ENCODE measurements around the gene ANKRD12.

DNA sequence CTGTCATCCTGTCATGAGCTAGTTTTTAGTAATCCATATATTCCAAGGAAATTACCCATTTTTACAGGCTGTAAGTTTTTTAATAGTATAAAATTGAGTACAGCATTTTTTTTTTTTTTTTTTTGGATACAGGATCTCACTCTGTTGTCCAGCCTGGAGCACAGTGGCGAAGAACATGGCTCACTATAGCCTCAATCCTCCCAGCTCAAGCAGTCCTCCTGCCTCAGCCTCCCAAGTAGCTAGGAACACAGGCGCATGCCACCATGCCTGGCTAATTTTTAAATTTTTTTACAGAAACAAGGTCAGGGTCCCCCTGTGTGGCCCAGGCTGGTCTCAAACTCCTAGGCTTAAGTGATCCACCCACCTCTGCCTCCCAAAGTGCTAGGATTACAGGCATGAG, 56.5 kb downstream of the ANKRD12 start:
- TF ChIP-seq POLR2AphosphoS5 (IDR thresholded peaks at IDR 0.05; ENCODE audit: low read depth) (no peak), CREB1 (CRISPR knock-in tag; IDR thresholded peaks at IDR 0.05; ENCODE audit: low read depth) (no peak), NANOG (IDR thresholded peaks at IDR 0.05; ENCODE audit: borderline replicate concordance) (no peak), EZH2 (IDR thresholded peaks at IDR 0.05; ENCODE audit: low read depth, unreplicated experiment) (no peak), ZNF114 (CRISPR knock-in tag; IDR thresholded peaks at IDR 0.05) (no peak), ZNF331 (CRISPR knock-in tag; IDR thresholded peaks at IDR 0.05; ENCODE audit: low read depth) (no peak), EZH2phosphoT487 (IDR thresholded peaks at IDR 0.05; ENCODE audit: unreplicated experiment) (no peak), JUNB (IDR thresholded peaks at IDR 0.05; ENCODE audit: unreplicated experiment) (no peak)
- TF ChIP-seq, protein P1, sequence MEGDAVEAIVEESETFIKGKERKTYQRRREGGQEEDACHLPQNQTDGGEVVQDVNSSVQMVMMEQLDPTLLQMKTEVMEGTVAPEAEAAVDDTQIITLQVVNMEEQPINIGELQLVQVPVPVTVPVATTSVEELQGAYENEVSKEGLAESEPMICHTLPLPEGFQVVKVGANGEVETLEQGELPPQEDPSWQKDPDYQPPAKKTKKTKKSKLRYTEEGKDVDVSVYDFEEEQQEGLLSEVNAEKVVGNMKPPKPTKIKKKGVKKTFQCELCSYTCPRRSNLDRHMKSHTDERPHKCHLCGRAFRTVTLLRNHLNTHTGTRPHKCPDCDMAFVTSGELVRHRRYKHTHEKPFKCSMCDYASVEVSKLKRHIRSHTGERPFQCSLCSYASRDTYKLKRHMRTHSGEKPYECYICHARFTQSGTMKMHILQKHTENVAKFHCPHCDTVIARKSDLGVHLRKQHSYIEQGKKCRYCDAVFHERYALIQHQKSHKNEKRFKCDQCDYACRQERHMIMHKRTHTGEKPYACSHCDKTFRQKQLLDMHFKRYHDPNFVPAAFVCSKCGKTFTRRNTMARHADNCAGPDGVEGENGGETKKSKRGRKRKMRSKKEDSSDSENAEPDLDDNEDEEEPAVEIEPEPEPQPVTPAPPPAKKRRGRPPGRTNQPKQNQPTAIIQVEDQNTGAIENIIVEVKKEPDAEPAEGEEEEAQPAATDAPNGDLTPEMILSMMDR (conservative IDR thresholded peaks at IDR 0.05; ENCODE audit: low read depth in 2 of 2): no peak
- TF ChIP-seq, protein P2, sequence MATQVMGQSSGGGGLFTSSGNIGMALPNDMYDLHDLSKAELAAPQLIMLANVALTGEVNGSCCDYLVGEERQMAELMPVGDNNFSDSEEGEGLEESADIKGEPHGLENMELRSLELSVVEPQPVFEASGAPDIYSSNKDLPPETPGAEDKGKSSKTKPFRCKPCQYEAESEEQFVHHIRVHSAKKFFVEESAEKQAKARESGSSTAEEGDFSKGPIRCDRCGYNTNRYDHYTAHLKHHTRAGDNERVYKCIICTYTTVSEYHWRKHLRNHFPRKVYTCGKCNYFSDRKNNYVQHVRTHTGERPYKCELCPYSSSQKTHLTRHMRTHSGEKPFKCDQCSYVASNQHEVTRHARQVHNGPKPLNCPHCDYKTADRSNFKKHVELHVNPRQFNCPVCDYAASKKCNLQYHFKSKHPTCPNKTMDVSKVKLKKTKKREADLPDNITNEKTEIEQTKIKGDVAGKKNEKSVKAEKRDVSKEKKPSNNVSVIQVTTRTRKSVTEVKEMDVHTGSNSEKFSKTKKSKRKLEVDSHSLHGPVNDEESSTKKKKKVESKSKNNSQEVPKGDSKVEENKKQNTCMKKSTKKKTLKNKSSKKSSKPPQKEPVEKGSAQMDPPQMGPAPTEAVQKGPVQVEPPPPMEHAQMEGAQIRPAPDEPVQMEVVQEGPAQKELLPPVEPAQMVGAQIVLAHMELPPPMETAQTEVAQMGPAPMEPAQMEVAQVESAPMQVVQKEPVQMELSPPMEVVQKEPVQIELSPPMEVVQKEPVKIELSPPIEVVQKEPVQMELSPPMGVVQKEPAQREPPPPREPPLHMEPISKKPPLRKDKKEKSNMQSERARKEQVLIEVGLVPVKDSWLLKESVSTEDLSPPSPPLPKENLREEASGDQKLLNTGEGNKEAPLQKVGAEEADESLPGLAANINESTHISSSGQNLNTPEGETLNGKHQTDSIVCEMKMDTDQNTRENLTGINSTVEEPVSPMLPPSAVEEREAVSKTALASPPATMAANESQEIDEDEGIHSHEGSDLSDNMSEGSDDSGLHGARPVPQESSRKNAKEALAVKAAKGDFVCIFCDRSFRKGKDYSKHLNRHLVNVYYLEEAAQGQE (IDR thresholded peaks at IDR 0.05; ENCODE audit: unreplicated experiment): no peak
- TF ChIP-seq, protein P3, sequence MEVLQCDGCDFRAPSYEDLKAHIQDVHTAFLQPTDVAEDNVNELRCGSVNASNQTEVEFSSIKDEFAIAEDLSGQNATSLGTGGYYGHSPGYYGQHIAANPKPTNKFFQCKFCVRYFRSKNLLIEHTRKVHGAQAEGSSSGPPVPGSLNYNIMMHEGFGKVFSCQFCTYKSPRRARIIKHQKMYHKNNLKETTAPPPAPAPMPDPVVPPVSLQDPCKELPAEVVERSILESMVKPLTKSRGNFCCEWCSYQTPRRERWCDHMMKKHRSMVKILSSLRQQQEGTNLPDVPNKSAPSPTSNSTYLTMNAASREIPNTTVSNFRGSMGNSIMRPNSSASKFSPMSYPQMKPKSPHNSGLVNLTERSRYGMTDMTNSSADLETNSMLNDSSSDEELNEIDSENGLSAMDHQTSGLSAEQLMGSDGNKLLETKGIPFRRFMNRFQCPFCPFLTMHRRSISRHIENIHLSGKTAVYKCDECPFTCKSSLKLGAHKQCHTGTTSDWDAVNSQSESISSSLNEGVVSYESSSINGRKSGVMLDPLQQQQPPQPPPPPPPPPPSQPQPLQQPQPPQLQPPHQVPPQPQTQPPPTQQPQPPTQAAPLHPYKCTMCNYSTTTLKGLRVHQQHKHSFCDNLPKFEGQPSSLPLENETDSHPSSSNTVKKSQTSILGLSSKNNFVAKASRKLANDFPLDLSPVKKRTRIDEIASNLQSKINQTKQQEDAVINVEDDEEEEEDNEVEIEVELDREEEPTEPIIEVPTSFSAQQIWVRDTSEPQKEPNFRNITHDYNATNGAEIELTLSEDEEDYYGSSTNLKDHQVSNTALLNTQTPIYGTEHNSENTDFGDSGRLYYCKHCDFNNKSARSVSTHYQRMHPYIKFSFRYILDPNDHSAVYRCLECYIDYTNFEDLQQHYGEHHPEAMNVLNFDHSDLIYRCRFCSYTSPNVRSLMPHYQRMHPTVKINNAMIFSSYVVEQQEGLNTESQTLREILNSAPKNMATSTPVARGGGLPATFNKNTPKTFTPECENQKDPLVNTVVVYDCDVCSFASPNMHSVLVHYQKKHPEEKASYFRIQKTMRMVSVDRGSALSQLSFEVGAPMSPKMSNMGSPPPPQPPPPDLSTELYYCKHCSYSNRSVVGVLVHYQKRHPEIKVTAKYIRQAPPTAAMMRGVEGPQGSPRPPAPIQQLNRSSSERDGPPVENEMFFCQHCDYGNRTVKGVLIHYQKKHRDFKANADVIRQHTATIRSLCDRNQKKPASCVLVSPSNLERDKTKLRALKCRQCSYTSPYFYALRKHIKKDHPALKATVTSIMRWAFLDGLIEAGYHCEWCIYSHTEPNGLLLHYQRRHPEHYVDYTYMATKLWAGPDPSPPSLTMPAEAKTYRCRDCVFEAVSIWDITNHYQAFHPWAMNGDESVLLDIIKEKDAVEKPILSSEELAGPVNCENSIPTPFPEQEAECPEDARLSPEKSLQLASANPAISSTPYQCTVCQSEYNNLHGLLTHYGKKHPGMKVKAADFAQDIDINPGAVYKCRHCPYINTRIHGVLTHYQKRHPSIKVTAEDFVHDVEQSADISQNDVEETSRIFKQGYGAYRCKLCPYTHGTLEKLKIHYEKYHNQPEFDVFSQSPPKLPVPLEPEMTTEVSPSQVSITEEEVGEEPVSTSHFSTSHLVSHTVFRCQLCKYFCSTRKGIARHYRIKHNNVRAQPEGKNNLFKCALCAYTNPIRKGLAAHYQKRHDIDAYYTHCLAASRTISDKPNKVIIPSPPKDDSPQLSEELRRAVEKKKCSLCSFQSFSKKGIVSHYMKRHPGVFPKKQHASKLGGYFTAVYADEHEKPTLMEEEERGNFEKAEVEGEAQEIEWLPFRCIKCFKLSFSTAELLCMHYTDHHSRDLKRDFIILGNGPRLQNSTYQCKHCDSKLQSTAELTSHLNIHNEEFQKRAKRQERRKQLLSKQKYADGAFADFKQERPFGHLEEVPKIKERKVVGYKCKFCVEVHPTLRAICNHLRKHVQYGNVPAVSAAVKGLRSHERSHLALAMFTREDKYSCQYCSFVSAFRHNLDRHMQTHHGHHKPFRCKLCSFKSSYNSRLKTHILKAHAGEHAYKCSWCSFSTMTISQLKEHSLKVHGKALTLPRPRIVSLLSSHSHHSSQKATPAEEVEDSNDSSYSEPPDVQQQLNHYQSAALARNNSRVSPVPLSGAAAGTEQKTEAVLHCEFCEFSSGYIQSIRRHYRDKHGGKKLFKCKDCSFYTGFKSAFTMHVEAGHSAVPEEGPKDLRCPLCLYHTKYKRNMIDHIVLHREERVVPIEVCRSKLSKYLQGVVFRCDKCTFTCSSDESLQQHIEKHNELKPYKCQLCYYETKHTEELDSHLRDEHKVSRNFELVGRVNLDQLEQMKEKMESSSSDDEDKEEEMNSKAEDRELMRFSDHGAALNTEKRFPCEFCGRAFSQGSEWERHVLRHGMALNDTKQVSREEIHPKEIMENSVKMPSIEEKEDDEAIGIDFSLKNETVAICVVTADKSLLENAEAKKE (CRISPR knock-in tag; IDR thresholded peaks at IDR 0.05): no peak
